ENCODE results near the gene IDH2. TPM values are rescaled to one million over a fixed set of nuclear protein-coding genes. Genes with fewer than 3 reads are reported as not detected.

IDH2 gene
- total and polyA plus RNA-seq, 2 donors (not counting 3 experiments of a cell fraction or from before 2014, with no cell fraction given), result 123 to 127 TPM

GRCh38 chr15:90060797-90061196 is 41.5 kb downstream of the IDH2 start:
- TF ChIP-seq GATA2 (IDR thresholded peaks at IDR 0.05; ENCODE audit: insufficient read depth, insufficient read length, low read depth, low read length) (no peak), POLR2A (IDR thresholded peaks at IDR 0.05; ENCODE audit: low read depth, low read length) (no peak), FOS (IDR thresholded peaks at IDR 0.05; ENCODE audit: borderline replicate concordance, insufficient read depth, low read length) (no peak), POLR2AphosphoS5 (IDR thresholded peaks at IDR 0.05; ENCODE audit: insufficient read depth, low read depth, low read length) (no peak), MYC (IDR thresholded peaks at IDR 0.05; ENCODE audit: low read depth, low read length) (no peak), JUN (IDR thresholded peaks at IDR 0.05; ENCODE audit: borderline replicate concordance, insufficient read depth, insufficient read length, low read depth) (no peak), EZH2 (IDR thresholded peaks at IDR 0.05; ENCODE audit: borderline replicate concordance, low read depth, low read length, severe bottlenecking) (no peak), CTCF (IDR thresholded peaks at IDR 0.05; ENCODE audit: extremely low read depth in 1 of 2, insufficient read depth in 1 of 2, low read depth in 1 of 2, low read length in 2 of 2) (no peak)
- TF ChIP-seq, protein P1, sequence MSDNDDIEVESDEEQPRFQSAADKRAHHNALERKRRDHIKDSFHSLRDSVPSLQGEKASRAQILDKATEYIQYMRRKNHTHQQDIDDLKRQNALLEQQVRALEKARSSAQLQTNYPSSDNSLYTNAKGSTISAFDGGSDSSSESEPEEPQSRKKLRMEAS (IDR thresholded peaks at IDR 0.05; ENCODE audit: insufficient read depth, insufficient read length), result no peak
- ChIA-PET CTCF (interaction anchor here (1.6 to 1.7 kb wide), 2 partner anchors 11 kb away, joined by 3 to 5 read pairs; no protein-coding TSS in a partner anchor), POLR2A (no interaction called here)
- no peaks in the 10 kb centered on the region for H3K9me3 ChIP-seq (replicated peaks; ENCODE audit: control insufficient read depth, insufficient read depth, low read length)
- no peak for DNase-seq (ENCODE audit: low read depth, low spot score)
- no peak overlapping the region for H3K9ac ChIP-seq (replicated peaks; ENCODE audit: extremely low read depth, insufficient read depth, low read length)
- H3K4me3 ChIP-seq (replicated peaks in 1 of 3; ENCODE audit: insufficient read depth in 1 of 3, low read depth in 1 of 3, low read length in 3 of 3), result no peak overlapping the region
- H3K9me1 ChIP-seq (replicated peaks; ENCODE audit: control insufficient read depth, extremely low read depth, insufficient read depth, low read length), result no peaks in the 10 kb centered on the region
- FAIRE-seq, result peak; percentile 4
- no peak overlapping the region for H3K4me2 ChIP-seq (ENCODE audit: insufficient read depth, low read length)
- no peaks in the 10 kb centered on the region for H3K27me3 ChIP-seq (ENCODE audit: control insufficient read depth in 2 of 2, insufficient read depth in 2 of 2, low read length in 2 of 2)
- no peak overlapping the region for H2AFZ ChIP-seq (ENCODE audit: low read depth, low read length)
- no peaks in the 10 kb centered on the region for H4K20me1 ChIP-seq (replicated peaks; ENCODE audit: control insufficient read depth, extremely low read depth, insufficient read depth, low read length)
- intact Hi-C loops (cut with micrococcal nuclease), result no loop called here
- no peak overlapping the region for H3K27ac ChIP-seq (ENCODE audit: insufficient read depth, low read depth, low read length)
- peaks cover 7% of the 10 kb centered on the region for H3K79me2 ChIP-seq (ENCODE audit: control insufficient read depth, insufficient read depth, low read length)
- no TSS peak for BruUV-seq (replicated peaks)
- H3K4me1 ChIP-seq (ENCODE audit: control insufficient read depth, extremely low read depth, insufficient read depth, low read length), result peaks cover 28% of the 10 kb centered on the region
- H3K36me3 ChIP-seq (ENCODE audit: control insufficient read depth in 2 of 2, extremely low read depth in 1 of 2, insufficient read depth in 2 of 2, low read length in 2 of 2), result no peaks in the 10 kb centered on the region
- dilution Hi-C loops (cut with MboI; ENCODE audit: extremely low pct_ligation_motif_present, low sequenced_read_pairs), result no loop called here

All from endothelial cell of umbilical vein (primary cell).